NCI-H187 (cell line): ENCODE measurements around the gene FHIP2A.
"Not testable (repeated sequence)": the region's sequence is repeated elsewhere in the genome, so short reads cannot be mapped to it uniquely, and the experiment has no call there.

Experiments
- DNase-seq, 2 experiments: peaks; one replicate each; lab custom pipeline; 2025; lab: John Stamatoyannopoulos, UW

Gene FHIP2A

GRCh38 chr10:114856544-114857287 lies 35.1 kb downstream of the FHIP2A start:
- no peak for DNase-seq

- not testable (repeated sequence) for DNase-seq
Observed at GRCh38 chr10:114857288-114857565, 35.6 kb downstream of the FHIP2A start.

DNA sequence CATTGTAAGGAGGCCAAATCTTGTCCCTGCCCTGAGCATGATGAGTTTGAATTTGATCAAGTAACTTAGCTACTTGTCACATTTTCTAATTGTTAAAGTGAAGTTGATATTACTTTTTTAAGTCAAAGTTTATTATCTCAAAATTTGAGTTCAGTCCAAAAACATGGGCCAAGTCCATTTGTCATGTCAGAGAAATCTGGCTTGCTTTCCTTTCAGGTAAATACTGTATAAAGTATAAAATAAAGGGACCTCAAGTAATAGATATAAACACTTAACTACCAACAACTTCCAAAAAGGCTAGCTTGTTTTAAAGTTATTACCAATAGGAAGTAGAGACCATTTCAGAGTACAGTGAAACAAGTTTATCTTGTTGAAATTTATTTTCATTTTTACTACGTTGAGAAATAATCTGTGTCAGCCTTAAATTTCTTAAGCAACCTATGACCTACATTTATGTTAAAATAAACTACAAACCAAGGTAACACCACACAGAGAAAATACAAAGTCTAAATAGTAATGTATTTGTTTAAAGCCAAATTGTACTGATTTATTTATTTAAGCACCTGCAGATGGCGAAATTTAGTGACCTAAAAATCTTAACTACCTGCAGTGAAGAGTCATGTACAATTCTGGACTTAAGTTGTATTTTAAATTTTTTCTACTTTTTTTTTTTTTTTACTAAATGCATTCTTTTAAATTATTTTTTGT lies 36.5 kb downstream of the FHIP2A start:
- no peak for DNase-seq

- DNase-seq: no peak
Observed at GRCh38 chr10:114859222-114859621, 37.6 kb downstream of the FHIP2A start.

DNA sequence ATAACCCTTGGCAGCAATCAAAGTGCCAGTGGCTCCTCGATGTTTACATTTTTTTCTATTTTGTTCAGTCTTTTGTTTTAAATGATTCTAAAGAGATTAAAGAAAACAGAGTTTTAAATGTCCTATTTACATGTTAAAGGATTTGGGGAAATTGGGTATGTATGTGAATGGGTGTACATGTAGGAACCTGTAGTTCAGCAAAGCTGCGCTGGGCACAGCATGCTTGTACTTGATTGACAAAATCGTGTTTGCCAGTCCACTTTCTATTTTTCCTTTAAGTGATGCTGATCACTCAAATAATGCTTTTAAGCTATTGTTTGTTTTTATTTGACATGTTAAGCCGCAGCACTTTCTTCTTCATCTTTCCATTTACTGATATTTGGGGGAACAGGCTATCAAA lies 40.9 kb downstream of the FHIP2A start:
- DNase-seq: no peak

DNA sequence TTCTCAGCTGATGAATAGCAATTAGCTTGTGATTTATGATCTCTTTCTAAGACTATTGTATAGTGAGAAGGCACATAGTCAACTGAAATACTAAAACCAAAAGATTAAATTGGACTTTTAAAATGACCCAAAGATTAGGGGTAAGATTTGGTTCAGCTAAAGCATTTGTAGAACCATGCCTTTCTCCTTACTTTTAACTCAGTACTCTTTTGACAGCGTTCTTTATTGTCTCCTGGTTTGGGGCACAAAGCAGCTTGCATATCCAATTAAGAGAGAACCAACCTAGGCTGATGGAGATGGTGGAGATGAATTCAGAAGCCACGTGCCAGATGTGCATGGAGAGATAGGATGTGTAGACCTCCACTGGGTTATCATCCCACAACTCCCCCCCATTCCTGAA lies 45.8 kb downstream of the FHIP2A start:
- no peak for DNase-seq

GRCh38 chr10:114868870-114869519 lies 47.4 kb downstream of the FHIP2A start:
- DNase-seq: no peak

- no peak for DNase-seq
Observed at GRCh38 chr10:114869520-114869892, 47.9 kb downstream of the FHIP2A start.

DNA sequence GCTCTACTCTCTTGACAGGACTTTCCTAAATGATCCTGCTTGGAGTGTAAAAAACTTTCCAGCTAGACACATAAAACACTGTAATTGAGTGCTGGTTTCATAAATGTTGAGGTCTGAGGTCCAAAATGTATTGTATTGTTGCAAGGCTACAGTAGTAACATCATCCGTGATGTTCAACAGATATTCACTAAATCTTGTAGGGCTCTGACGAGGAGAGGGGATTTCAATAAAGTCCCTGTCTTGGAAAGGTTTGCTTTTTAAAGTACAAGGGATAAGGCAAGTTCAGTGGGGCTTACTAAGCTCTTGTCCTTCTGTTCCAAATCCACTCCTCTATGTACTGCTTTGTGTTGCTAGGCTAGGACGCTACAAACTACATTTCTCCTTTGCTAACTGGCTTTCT lies 48.9 kb downstream of the FHIP2A start:
- DNase-seq: no peak

GRCh38 chr10:114871379-114871778 lies 49.8 kb downstream of the FHIP2A start:
- DNase-seq: no peak
